Keratinocyte (primary cell): ENCODE results near the gene IFI27. TPM values are rescaled to one million over a fixed set of nuclear protein-coding genes. Genes with fewer than 3 reads are reported as not detected.

Source experiments
- DNase-seq: peaks from one replicate; pipeline ENCODE4 v3.0.0-alpha.2; 2011; ENCODE audit warnings: low read depth, missing footprints, low spot score
- FAIRE-seq: peaks from 2 replicates; lab custom pipeline; 2011; peaks lifted over from hg19 to GRCh38; lab: Jason Lieb, UNC
- H2AFZ ChIP-seq: 2 replicates; pipeline ENCODE4 v1.6.0; 2012; ENCODE audit warnings: low read length, control low read depth, inconsistent platforms; ENCODE audit not compliant: control insufficient read depth
- H3K27ac ChIP-seq: 2 replicates; pipeline ENCODE4 v1.5.1; 2011; ENCODE audit warnings: low read length; ENCODE audit not compliant: control insufficient read depth, insufficient read depth
- H3K27me3 ChIP-seq: 3 replicates; pipeline ENCODE4 v1.6.0; 2011; ENCODE audit warnings: low read length; ENCODE audit not compliant: control insufficient read depth, insufficient read depth; ENCODE audit errors: extremely low read depth
- H3K36me3 ChIP-seq, 2 experiments: 2 replicates in 1 of 2; 3 replicates in 1 of 2; pipeline ENCODE4 v1.5.1; 2011; ENCODE audit warnings: low read length in 2 of 2, mild to moderate bottlenecking in 1 of 2; ENCODE audit not compliant: control insufficient read depth in 2 of 2, insufficient read depth in 2 of 2; ENCODE audit errors: extremely low read depth in 1 of 2
- H3K4me1 ChIP-seq: 3 replicates; pipeline ENCODE4 v1.5.1; 2011; ENCODE audit warnings: low read length; ENCODE audit not compliant: control insufficient read depth, insufficient read depth; ENCODE audit errors: extremely low read depth
- H3K4me2 ChIP-seq: 3 replicates; pipeline ENCODE4 v1.6.0; 2011; ENCODE audit warnings: low read depth, low read length; ENCODE audit not compliant: control insufficient read depth, insufficient read depth; ENCODE audit errors: extremely low read depth
- H3K4me3 ChIP-seq, 3 experiments: fragments of 200-600 bp in 1 of 3; sonication (generic) in 1 of 3; 2 replicates in 2 of 3; 3 replicates in 1 of 3; pipeline ENCODE4 v1.5.1; 2011 to 2016; ENCODE audit warnings: low read length in 3 of 3, mild to moderate bottlenecking in 3 of 3, control low read depth in 2 of 3, inconsistent platforms in 1 of 3, low read depth in 1 of 3, mixed read lengths in 1 of 3, mixed run types in 1 of 3, moderate library complexity in 1 of 3; ENCODE audit not compliant: control insufficient read depth in 2 of 3, insufficient read depth in 2 of 3; ENCODE audit errors: extremely low read depth in 1 of 3
- H3K79me2 ChIP-seq: 2 replicates; pipeline ENCODE4 v1.6.0; 2012; ENCODE audit warnings: low read length; ENCODE audit not compliant: control insufficient read depth, insufficient read depth
- H3K9ac ChIP-seq: 3 replicates; pipeline ENCODE4 v1.6.0; 2011; ENCODE audit warnings: low read length; ENCODE audit not compliant: control insufficient read depth, insufficient read depth; ENCODE audit errors: extremely low read depth
- H3K9me1 ChIP-seq: 3 replicates; pipeline ENCODE4 v1.6.0; 2011; ENCODE audit warnings: low read length; ENCODE audit not compliant: control insufficient read depth, insufficient read depth; ENCODE audit errors: extremely low read depth
- H3K9me3 ChIP-seq: 2 replicates; pipeline ENCODE4 v1.5.1; 2012; ENCODE audit warnings: low read depth, low read length; ENCODE audit not compliant: control insufficient read depth
- H4K20me1 ChIP-seq: 3 replicates; pipeline ENCODE4 v1.6.0; 2011; ENCODE audit warnings: low read length; ENCODE audit not compliant: control insufficient read depth, insufficient read depth; ENCODE audit errors: extremely low read depth
- EZH2 ChIP-seq: IDR thresholded peaks from one replicate; pipeline ENCODE4 v1.6.1; 2012; ENCODE audit warnings: inconsistent platforms, mild to moderate bottlenecking, low read length, moderate library complexity
- dilution Hi-C: fragments of 300-500 bp; cut with MboI; formaldehyde crosslinking; loops from one replicate; pipeline ENCODE4 v1.7.0; 2020; ENCODE audit warnings: low sequenced_read_pairs; ENCODE audit not compliant: extremely low pct_ligation_motif_present
- polyA plus RNA-seq, 5 experiments: library from polyadenylated mRNA; depleted of rRNA in 3 of 5; stranded (reverse) in 3 of 5; stranded (forward) in 1 of 5; unstranded in 1 of 5; fragments of >200 nt; gene quantifications; 1 replicate in 1 of 5; 2 replicates in 3 of 5; 3 replicates in 1 of 5; pipeline versions ENCODE4 v1.2.1 to v1.2.3, GENCODE V29; 2011 to 2012; ENCODE audit warnings: missing spikeins in 2 of 5, low read depth in 1 of 5, low replicate concordance in 1 of 5
- TF ChIP-seq, protein P1 (sequence below), 3 experiments: IDR thresholded peaks in 1 of 3; conservative IDR thresholded peaks in 1 of 3; optimal IDR thresholded peaks in 1 of 3; 2 replicates in 2 of 3; 3 replicates in 1 of 3; pipeline versions ENCODE3 to v1.5.1; 2011; ENCODE audit warnings: low read length in 3 of 3, mild to moderate bottlenecking in 3 of 3, moderate library complexity in 2 of 3, control low read depth in 1 of 3, inconsistent platforms in 1 of 3; ENCODE audit not compliant: insufficient read depth in 2 of 3; ENCODE audit errors: extremely low read depth in 1 of 3

Gene IFI27
- polyA plus RNA-seq, 1 donor (not counting 4 experiments of a cell fraction or from before 2014, with no cell fraction given): 1,132 TPM

DNA sequence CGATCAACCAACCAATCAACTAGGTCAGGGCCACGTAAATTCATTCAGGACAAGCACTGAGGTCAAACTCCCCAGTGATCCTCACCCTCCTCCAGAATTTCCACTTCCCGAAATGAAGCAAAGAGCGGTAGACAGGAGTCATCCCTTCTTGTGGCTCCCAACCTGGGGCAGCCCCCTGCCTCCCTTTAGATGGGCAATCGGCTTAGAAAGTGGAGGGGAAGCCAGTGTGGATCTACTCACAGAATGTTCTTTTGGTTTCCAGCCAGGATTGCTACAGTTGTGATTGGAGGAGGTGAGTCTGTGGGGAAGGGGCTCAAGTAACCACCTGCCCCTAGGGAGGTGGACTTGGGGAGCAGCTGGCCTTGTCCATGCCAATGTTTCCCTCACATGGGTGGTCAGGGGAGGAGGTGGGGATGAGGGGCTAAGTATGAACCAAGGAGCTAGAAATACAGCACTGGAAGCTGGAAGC, 4.1 kb downstream of the IFI27 start:
- dilution Hi-C loops: no loop called here
- Histone ChIP-seq H3K9me3 (no peaks in the 10 kb centered on the region), H4K20me1 (no peaks in the 10 kb centered on the region), H3K27ac (no peak overlapping the region), H3K36me3 (no peaks in the 10 kb centered on the region), H3K9ac (no peak overlapping the region), H3K79me2 (peaks cover 12% of the 10 kb centered on the region), H3K4me2 (no peak overlapping the region), H3K9me1 (no peaks in the 10 kb centered on the region), H3K27me3 (peaks cover 8% of the 10 kb centered on the region), H3K4me1 (peaks cover 13% of the 10 kb centered on the region), H3K4me3 (no peak overlapping the region), H2AFZ (no peak overlapping the region)
- TF ChIP-seq, protein P1, sequence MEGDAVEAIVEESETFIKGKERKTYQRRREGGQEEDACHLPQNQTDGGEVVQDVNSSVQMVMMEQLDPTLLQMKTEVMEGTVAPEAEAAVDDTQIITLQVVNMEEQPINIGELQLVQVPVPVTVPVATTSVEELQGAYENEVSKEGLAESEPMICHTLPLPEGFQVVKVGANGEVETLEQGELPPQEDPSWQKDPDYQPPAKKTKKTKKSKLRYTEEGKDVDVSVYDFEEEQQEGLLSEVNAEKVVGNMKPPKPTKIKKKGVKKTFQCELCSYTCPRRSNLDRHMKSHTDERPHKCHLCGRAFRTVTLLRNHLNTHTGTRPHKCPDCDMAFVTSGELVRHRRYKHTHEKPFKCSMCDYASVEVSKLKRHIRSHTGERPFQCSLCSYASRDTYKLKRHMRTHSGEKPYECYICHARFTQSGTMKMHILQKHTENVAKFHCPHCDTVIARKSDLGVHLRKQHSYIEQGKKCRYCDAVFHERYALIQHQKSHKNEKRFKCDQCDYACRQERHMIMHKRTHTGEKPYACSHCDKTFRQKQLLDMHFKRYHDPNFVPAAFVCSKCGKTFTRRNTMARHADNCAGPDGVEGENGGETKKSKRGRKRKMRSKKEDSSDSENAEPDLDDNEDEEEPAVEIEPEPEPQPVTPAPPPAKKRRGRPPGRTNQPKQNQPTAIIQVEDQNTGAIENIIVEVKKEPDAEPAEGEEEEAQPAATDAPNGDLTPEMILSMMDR (optimal IDR thresholded peaks at IDR 0.05 in 1 of 3, IDR thresholded peaks at IDR 0.05 in 1 of 3, conservative IDR thresholded peaks at IDR 0.05 in 1 of 3; ENCODE audit: extremely low read depth in 1 of 3, insufficient read depth in 2 of 3, low read length in 3 of 3): no peak
- TF ChIP-seq EZH2: no peak
- FAIRE-seq: no peak
- DNase-seq: no peak

DNA sequence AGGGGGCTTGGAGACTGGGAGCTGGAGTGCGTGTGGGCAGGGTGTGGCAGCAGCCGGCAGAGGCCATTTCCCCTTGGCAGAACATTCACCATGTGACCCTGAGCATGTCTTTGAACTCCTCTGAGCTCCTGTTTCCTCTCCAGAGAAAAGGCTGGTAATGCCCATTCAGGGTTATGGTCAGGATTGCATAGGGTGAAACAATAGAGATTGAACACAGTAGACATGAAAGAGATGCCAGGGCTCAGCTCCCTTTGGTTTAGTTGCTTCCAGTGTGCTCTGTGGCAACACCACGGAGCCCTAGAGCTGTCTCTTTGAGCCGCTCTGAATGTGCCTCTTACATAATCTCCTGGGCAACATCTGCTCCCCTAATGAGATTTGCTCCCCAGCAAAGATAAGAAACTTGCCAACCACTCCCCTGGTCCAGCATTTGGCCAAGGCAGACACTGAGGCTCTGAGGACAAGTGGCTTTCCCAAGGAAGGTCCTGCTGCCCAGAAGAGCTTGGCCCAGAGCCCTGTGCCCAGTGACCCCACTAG, 4.6 kb downstream of the IFI27 start:
- Histone ChIP-seq H3K4me1 (peaks cover 13% of the 10 kb centered on the region), H3K9me3 (no peaks in the 10 kb centered on the region), H3K9me1 (no peaks in the 10 kb centered on the region), H4K20me1 (no peaks in the 10 kb centered on the region), H3K4me2 (peak overlapping the region; percentile 11), H3K79me2 (peaks cover 12% of the 10 kb centered on the region), H3K27me3 (peaks cover 8% of the 10 kb centered on the region), H3K4me3 (no peak overlapping the region), H3K36me3 (no peaks in the 10 kb centered on the region), H3K9ac (no peak overlapping the region), H3K27ac (no peak overlapping the region), H2AFZ (no peak overlapping the region)
- TF ChIP-seq, protein P1 (optimal IDR thresholded peaks at IDR 0.05 in 1 of 3, IDR thresholded peaks at IDR 0.05 in 1 of 3, conservative IDR thresholded peaks at IDR 0.05 in 1 of 3; ENCODE audit: extremely low read depth in 1 of 3, insufficient read depth in 2 of 3, low read length in 3 of 3): no peak
- TF ChIP-seq EZH2: no peak
- DNase-seq (no peak), FAIRE-seq (no peak)
- dilution Hi-C loops: no loop called here
